HG03060 (cell line): ENCODE measurements around the gene GLS.
"Not testable (repeated sequence)": the region's sequence is repeated elsewhere in the genome, so short reads cannot be mapped to it uniquely, and the experiment has no call there.

ENCODE experiments used
- ATAC-seq: cut with Tn5 transposase; IDR thresholded peaks from one replicate; pipeline ENCODE4 v1.9.1; 2021; ENCODE audit warnings: low read depth, moderate number of reproducible peaks; ENCODE audit not compliant: unreplicated experiment

GLS gene

GRCh38 chr2:190984595-190984994 lies 104.0 kb downstream of the GLS start:
- no peak for ATAC-seq

- ATAC-seq = no peak
Measured at GRCh38 chr2:190986221-190986953, 105.8 kb downstream of the GLS start.

- ATAC-seq = no peak
Measured at GRCh38 chr2:190987116-190987515, 106.5 kb downstream of the GLS start.

GRCh38 chr2:190987938-190988337 lies 107.3 kb downstream of the GLS start:
- ATAC-seq = no peak

DNA sequence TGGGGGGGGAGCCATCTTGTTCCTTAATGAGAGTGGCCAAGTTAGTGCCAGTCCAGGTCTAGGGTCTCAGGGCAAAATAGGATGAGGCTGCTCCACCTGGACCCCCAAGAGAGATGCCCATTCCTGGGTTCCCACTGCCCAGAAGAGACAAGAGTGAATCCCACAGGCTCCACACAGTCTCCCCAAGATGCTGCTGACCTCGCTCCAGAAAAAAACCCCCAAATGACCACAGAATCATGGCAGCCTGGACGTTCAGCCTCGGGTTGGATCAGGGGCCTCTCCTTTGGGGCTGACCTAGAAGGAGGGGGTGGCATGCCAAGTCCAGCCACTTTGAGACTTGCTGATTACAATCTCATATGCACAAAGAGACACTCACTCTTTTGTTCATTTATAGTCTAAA lies 108.3 kb downstream of the GLS start:
- no peak for ATAC-seq

- no peak for ATAC-seq
Measured at GRCh38 chr2:190990132-190990531, 109.5 kb downstream of the GLS start.

DNA sequence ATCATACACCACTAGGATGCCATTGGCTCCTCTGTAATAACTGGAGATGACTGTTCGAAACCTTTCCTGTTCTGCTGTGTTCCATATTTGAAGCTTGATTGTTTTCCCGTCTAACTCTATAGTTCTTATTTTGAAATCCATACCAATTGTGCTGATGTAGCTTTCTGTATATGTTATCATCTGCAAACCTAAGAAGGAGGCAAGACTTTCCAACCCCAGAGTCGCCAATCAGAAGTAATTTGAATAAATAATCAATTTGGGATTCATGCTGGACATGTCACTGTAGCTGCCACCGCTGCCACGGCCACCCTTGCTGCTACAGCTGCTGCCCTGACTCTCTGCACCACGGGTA lies 112.6 kb downstream of the GLS start:
- ATAC-seq = no peak

- ATAC-seq = no peak
Measured at GRCh38 chr2:190994148-190994547, 113.5 kb downstream of the GLS start.

- ATAC-seq = not testable (repeated sequence)
Measured at GRCh38 chr2:190995315-190995714, 114.7 kb downstream of the GLS start.

GRCh38 chr2:190996338-190996946 lies 115.8 kb downstream of the GLS start:
- no peak for ATAC-seq

DNA sequence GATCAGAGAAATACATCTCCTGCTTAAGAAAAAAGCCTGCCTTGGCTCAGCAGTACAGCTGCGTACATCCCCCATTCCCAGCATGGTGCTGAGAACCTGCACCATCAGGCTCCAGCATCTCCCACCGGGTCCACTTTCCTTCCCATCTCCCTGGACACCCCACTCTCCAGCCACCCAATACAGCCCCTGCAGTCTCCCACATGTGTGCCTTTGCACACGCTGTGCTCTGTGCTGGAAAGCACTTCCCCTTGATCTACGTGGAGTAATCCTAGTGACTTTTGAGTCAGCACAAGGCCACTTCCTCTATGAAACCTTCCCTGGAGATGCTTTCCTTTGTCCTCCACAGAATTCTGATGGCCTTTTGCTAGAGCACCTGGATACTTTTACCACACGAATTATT lies 116.3 kb downstream of the GLS start:
- no peak for ATAC-seq

DNA sequence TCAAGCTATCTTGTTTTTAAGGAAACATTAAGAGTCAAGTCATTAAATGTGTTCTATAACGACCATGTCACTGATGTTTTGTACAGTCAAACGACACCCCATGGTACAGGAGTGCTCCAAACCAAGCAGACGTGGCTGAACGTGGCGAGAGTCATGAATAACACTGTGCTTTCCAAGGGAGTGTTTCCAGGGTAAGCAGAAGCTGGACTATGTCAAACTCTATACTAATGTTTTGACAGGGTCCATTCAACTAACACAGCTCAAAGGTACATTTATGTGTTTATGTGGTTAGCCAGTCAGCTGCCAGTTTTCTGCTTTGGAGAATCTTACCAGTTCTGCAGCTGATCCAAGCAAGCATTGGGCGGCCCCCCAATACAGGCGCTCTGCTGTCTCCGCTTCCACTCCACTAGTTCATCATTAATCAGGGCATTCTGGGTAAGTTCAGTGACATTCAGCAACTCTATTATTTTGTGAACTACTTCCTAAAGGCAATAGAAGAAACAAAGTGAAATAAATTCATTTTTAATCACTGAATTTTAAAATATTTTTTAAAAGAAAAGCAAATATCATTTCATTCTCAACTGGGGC lies 117.0 kb downstream of the GLS start:
- ATAC-seq = no peak

- no peak for ATAC-seq
Measured at GRCh38 chr2:190999058-190999457, 118.4 kb downstream of the GLS start.

DNA sequence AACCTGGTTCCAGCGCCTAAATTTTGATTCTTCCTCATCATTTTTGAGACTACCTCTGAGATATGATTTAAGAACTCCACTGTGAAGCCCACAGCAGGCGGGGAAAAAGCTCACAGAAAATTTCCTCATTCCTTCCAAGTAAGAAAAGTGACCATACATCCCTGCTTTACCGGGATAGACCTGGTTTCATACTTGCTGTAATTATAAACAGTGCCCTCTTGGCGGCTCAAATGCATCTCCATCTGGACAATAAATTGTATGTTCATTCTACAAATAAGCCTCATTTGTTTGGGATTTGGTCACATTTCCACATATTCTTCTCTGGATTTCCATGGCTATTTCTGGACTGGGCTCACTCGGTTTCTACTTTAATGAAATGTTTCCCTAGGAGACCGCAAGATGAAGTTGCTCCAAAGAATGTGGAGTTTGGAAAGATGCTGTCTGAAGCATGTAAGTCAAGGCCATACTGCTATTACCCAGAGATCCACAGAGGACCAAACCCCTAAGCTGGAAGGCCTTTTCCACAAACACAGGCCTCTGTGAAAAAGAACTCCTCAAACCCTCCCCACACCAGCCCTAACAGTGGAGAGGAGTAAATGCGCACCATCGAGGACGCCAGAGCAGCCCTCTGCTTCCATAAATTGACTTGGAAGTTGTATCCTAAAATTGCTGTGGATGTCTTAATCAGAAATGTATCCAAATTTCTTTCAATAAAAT lies 119.5 kb downstream of the GLS start:
- ATAC-seq = no peak

DNA sequence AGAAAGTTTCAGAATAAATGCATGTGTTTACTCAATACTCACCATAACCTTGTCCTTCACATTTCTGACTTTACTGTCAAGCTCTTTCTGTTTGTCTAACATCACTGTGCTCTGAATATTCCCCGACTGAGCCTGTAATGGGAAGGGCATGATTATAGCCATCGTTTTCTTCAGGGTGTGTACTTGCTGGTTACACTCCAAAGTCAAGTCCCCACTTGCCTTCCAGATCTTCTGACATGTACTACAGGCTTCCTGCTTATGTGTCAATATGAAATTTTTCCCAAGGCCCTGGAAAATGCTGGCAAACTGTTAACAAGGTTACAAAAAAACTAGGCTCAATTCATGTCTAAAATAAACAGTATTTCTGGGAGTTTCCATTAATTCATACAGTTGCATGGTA lies 120.4 kb downstream of the GLS start:
- no peak for ATAC-seq

- no peak for ATAC-seq
Measured at GRCh38 chr2:191001624-191002023, 121.0 kb downstream of the GLS start.

- ATAC-seq = no peak
Measured at GRCh38 chr2:191003405-191004309, 123.0 kb downstream of the GLS start.

GRCh38 chr2:191006297-191006696 lies 125.7 kb downstream of the GLS start:
- ATAC-seq = no peak

GRCh38 chr2:191006997-191007783 lies 126.6 kb downstream of the GLS start:
- no peak for ATAC-seq

- ATAC-seq = no peak
Measured at GRCh38 chr2:191008286-191008685, 127.7 kb downstream of the GLS start.
